CD4-positive, alpha-beta T cell treated with Interferon gamma for 1 hour (primary cell): ENCODE data around the gene RGS6.

Source experiments
- DNase-seq: peaks from one replicate; pipeline ENCODE4 v3.0.0-alpha.2; 2020

The RGS6 gene

GRCh38 chr14:72560889-72561493, 628.8 kb downstream of the RGS6 start:
- no peak for DNase-seq

GRCh38 chr14:72562300-72562699, 630.1 kb downstream of the RGS6 start:
- DNase-seq = no peak

DNA sequence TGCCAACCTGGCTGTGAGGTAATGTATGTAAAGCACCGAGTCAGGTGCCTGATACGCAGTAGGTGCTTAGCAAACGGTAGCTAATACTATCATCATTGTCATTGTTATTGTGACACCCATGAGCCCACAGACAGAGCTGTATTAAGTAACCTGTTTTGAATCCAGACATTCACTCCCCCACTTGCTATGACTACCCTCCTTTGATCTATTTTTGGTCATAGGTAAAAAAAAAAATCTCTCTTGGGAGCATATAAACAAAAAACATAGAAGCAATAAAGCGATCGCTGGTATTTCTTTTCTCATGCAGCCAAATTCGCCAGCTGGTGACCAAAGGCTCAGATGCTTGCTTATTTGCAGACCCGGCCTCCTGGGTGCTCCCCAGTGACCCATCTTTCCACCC, 631.4 kb downstream of the RGS6 start:
- no peak for DNase-seq

DNA sequence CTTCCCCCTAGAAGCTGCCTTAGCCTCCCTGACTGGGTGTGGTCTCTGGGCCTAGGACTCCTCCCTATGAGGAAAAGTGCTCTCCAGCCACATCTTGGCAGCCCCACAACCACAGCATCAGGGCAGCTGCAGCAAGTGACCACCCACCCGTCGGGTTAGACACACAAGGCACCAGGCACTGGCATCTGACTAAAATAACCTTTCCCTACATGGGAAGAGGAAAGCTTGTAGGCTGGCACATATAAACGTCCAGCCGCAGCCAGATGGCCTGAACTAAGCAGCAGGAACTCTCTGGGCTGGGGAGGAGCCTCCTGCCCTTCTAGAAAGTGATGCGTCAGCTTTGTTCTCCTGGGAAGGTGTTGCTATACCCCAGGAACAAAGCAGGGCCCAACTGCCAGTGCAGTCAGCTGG, 632.9 kb downstream of the RGS6 start:
- DNase-seq = no peak

- no peak for DNase-seq
Observed at GRCh38 chr14:72565917-72566316, 633.7 kb downstream of the RGS6 start.

GRCh38 chr14:72567226-72567625, 635.0 kb downstream of the RGS6 start:
- DNase-seq = no peak

- DNase-seq = no peak
Observed at GRCh38 chr14:72568296-72568992, 636.2 kb downstream of the RGS6 start.

- DNase-seq = no peak
Observed at GRCh38 chr14:72573725-72574417, 641.6 kb downstream of the RGS6 start.

DNA sequence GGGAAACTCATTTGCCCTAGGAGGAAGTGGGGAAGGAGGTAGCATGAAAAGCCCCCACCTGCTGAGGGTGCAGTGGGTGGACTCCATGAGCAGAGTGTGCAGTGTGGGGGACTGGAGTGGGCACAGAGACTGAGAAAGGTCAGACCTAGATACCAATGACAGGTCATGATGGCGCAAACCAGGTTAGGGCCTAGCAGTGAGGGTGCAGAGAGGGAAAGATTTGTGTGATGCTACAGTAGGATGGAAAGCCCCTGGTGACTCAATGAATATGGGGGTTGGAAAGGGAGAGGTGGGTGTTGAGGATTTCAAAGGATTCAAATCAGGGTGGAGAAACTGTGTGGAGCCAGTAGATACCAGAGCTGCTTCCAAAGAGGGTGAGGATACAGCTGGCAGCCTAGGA, 642.5 kb downstream of the RGS6 start:
- no peak for DNase-seq

DNA sequence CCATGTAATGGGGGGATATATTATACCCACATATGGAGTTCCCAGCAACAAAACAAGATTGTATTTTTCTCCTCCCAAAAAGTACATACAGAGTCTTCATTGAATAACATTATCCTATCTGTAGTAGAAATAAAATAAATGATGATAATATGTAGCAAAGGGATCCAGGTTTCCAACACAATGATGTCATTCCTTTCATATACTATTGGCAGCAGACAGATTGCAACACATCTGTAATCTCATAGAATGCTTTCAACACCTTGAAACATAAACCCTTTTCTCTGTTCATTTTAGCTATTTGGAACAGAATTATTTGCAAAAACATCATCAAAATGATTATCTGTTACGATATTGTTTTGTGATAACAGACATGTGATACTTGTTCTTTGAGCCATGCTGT, 644.0 kb downstream of the RGS6 start:
- no peak for DNase-seq

DNA sequence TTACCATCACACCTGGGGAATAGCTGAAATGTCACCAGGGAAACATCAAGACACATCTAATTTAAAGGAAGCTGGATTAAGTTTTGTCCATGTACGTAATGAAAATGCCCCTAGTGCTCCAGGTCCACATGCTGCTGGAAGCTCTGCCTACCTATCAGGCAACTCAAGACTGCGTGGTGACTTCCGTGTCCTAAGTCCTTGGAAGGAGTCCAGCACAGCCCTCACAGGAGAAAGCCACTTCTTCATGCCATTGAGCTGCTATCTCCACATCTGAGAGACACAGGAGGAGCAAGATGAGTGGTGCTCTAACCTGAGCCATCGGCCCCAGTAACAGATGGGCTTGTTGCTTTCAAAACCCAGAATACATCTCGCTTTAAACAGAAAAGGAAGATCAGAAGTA, 645.3 kb downstream of the RGS6 start:
- DNase-seq = no peak

DNA sequence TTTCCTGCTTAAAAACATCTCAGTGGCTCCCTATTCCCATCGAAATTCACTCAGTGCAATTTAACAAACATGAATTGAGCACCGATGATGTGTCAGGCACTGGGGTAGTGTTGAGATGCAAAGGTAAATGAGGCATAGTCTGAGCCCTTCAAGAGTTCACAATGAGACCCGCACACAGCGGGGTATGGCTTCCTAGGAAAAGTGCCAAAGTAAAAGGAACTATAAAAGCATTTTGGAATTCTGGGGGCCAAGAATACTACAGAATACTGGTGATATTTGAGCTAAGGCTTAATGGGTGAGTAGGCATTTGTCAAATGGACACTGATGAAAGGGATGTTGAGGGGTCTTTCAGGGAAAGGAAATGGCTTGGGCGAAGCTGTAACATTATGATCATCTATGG, 646.3 kb downstream of the RGS6 start:
- DNase-seq = no peak

- no peak for DNase-seq
Observed at GRCh38 chr14:72582582-72582981, 650.4 kb downstream of the RGS6 start.

DNA sequence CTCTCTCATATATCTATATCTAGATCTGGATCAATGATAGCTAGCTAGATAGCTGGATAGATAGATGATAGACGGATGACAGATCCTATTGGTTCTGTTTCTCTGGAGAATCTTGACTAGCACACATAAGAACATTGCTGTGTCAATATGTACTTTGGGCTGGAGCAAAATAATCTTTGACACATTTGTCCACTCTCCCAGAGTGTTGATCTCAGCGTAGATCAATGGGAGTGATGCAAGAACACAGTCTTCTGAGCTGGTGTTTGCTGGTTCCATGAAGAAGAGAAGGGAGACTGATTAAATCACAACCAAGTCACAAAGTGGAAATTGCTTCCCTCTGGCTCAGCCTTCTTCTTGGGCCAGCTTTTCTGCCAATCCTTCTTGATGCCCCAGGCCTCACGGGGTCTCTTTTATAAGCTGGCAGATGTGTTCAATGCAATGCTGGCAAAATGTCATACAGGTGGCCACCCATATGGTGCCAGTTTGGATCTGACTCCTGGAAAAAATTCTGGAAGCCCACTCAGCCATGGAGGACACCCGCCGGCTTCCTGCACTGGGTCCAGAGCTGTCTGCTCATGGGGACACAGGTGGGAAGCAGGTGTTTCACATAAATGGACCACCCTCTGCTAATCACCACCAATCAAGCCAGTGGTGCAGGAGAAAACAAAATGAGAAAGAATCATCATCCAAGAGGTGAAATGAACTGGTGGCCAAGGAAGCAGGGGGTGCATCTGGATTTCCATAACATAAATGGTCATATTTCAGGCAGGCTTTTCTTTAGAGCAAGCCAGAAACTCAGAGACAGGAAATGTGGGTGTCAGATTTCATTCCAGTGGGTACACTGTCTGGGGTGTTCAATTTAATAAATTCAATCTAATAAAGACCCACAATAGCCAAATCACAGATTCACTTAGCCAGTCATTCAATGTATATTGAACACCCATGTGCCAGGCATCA, 651.4 kb downstream of the RGS6 start:
- DNase-seq = no peak

DNA sequence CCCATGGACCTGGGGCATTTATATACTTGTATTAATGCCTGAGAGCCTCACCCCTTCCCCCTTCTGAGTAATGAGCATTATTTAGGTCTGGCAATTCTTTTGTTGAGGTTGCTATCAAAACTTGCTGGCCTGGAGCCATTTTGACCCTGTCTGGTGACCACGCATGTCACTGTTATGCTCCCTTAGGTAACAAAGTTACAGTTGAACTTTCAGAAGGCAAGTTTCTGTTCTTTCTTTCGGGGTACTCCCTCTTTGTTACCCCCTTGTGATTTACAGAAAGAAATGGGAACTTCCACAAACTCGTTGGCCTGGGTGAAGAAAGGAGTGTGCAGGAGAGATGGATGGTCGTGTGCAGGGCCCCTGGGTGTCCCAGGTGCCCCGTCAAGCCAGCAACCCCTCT, 656.3 kb downstream of the RGS6 start:
- DNase-seq = no peak

DNA sequence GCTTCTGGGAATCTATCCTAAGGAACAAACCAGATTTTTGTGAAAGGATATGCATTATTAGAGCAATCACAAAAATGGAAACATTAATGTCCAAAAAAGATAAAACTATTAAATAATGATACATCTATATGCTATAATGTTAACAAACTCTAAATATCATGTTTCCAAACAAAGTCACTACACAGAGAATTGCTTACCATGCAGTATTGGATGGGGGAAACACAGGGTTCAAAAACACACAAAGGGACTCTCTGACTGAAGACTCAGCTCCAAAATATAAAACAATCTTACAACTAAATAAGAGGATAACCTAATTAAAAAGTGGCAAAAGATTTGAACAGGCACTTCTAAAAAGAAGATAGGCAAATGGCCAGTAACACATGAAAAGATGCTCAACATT, 657.4 kb downstream of the RGS6 start:
- DNase-seq = no peak

DNA sequence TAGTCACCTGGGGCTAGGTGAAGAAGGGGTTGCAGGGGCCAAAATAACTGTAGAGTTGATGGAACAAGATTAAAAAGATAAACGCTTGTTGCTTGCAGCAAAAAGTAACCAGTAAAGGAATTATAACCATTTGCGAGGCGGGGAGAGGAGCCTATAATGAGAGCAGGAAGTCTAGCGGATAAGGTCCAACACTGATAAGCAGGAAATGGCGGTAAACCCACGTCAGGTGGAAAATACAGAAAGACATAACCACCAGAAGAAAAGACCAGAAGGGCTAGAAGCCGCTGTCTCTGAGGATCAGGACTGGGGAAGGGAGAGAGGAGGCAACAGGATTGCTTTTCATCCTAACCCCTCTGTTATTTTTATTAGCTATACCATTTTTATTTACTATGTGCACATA, 658.3 kb downstream of the RGS6 start:
- DNase-seq = no peak

- no peak for DNase-seq
Observed at GRCh38 chr14:72591391-72591790, 659.2 kb downstream of the RGS6 start.

- DNase-seq = peak; percentile 26
Observed at GRCh38 chr14:72594099-72594901, 662.1 kb downstream of the RGS6 start.

DNA sequence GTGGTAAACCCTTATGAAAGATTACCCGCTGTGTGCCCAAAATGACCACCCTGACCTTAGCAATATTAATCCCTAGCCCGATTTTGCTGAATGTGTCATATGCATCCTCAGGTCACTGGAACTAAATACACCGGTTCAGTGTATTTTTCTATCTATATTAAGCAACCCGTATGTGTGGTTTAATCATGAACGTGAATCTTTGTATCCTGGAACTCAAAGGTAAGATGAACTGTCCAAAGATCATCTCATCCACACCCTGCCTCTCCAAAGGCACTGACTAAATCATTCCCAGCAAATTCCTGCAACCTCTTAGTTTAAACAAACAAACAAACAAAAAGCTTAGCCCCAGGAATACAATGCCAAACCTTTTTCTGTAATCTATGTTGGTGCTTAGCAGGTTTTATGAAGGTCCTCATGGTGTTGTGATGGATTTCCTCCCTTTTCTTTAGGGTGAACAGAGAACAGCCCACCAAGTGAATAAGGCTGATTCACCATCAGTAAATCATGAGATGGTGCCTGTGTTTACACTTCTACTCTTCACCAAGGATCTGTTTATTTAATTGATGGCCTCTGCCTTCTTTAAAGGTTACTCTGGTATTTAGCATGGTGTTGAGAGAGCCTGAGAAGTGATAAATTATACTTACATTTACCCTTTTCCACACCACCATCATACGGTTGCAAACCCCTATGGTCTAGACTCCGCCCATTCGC, 663.1 kb downstream of the RGS6 start:
- DNase-seq = no peak
